Memory B cell (primary cell): Measurements from ENCODE around the gene TRPC1.
"Not testable (repeated sequence)": the region's sequence is repeated elsewhere in the genome, so short reads cannot be mapped to it uniquely, and the experiment has no call there.

Experiments
- ATAC-seq: fragments of 150-1000 bp; cut with Tn5 transposase; 2 replicates; pipeline ENCODE4 v1.10.0; 2021; ENCODE audit warnings: low read depth, mild to moderate bottlenecking, moderate library complexity
- DNase-seq, 2 donors: peaks; one replicate each; pipeline ENCODE4 v3.0.0; 2022; ENCODE audit warnings: low spot score in 2 of 2
- H3K27ac Mint-ChIP-seq: one replicate; pipeline ENCODE4 v1.8.0; 2022; ENCODE audit warnings: mild to moderate bottlenecking, moderate library complexity, mixed read lengths
- H3K27me3 Mint-ChIP-seq: one replicate; pipeline ENCODE4 v1.8.0; 2022; ENCODE audit warnings: mixed read lengths
- H3K36me3 Mint-ChIP-seq: one replicate; pipeline ENCODE4 v1.8.0; 2022; ENCODE audit warnings: mild to moderate bottlenecking, mixed read lengths
- H3K4me1 Mint-ChIP-seq: one replicate; pipeline ENCODE4 v1.8.0; 2022; ENCODE audit warnings: mixed read lengths
- H3K4me3 Mint-ChIP-seq: one replicate; pipeline ENCODE4 v1.8.0; 2022; ENCODE audit warnings: mild to moderate bottlenecking, moderate library complexity, mixed read lengths
- H3K9me3 Mint-ChIP-seq: one replicate; pipeline ENCODE4 v1.8.0; 2022; ENCODE audit warnings: mixed read lengths

Gene TRPC1

DNA sequence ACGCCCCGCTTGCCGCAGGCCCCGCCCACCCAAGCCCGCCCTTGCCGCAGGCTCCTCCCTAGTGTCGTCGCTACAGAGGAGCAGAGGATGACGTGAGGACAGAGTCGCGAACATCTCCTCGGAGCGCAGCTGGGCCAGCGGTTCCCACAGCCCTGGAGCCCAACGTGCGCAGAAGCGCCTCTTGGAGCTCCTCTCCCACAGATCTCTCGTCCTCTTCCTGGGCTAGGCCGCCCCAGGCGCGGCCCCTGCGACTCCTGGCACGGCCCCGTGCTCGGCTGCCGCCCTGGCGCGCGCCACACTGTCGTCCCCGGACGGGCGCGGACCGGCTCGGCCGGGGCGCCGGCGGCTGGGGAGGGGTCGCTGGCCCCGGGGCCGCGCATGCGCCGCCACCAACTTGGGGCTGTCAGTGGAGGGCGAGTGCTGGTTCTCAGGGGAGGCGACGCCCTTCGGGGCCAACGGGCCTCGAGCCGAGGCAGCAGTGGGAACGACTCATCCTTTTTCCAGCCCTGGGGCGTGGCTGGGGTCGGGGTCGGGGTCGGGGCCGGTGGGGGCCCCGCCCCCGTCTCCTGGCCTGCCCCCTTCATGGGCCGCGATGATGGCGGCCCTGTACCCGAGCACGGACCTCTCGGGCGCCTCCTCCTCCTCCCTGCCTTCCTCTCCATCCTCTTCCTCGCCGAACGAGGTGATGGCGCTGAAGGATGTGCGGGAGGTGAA, at the start of gene TRPC1:
TSS of gene TRPC1 (plus strand) at position 67 of the 714 bp plus-strand sequence. CDS start at position 593, 526 bp downstream.
- peaks cover 3% of the 10 kb centered on the region for H3K4me1 Mint-ChIP-seq
- peak within 1 kb of the TSS; percentile 90 for H3K4me3 Mint-ChIP-seq
- H3K27me3 Mint-ChIP-seq: peaks cover 9% of the 10 kb centered on the region
- H3K9me3 Mint-ChIP-seq: peaks cover 4% of the 10 kb centered on the region
- no peaks in the 10 kb centered on the region for H3K36me3 Mint-ChIP-seq
- peak; percentile 89 for ATAC-seq
- peak; percentile 58 to 66 for DNase-seq
- H3K27ac Mint-ChIP-seq: peak within 1 kb of the TSS; percentile 83

DNA sequence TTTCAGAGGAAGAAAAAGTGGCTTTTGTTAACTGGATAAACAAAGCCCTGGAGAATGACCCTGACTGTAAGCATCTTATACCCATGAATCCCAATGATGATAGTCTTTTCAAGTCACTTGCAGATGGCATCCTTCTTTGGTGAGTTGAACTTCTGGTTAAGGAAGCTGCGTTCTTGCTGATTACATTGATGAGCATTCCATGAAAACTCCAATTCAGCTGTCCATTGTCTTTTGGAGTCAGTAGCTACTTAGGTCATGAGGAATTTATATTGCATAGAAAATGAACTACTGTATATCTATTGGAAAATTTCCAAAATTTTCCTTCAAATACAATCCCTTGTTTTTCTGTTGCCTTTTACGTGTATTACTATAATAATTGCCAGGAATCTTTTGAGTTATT, 47.7 kb upstream of the TRPC1 start:
- H3K27me3 Mint-ChIP-seq: no peaks in the 10 kb centered on the region
- no peaks in the 10 kb centered on the region for H3K36me3 Mint-ChIP-seq
- H3K9me3 Mint-ChIP-seq: no peaks in the 10 kb centered on the region
- H3K27ac Mint-ChIP-seq: no peak overlapping the region
- DNase-seq: no peak
- ATAC-seq: no peak
- H3K4me3 Mint-ChIP-seq: no peak overlapping the region
- H3K4me1 Mint-ChIP-seq: no peaks in the 10 kb centered on the region

GRCh38 chr3:142680710-142681109, 43.1 kb upstream of the TRPC1 start:
- Mint-ChIP-seq H3K9me3 (no peaks in the 10 kb centered on the region), H3K27ac (no peak overlapping the region), H3K36me3 (no peaks in the 10 kb centered on the region), H3K27me3 (peaks cover 4% of the 10 kb centered on the region), H3K4me1 (no peaks in the 10 kb centered on the region), H3K4me3 (no peak overlapping the region)
- ATAC-seq (no peak), DNase-seq (no peak)

DNA sequence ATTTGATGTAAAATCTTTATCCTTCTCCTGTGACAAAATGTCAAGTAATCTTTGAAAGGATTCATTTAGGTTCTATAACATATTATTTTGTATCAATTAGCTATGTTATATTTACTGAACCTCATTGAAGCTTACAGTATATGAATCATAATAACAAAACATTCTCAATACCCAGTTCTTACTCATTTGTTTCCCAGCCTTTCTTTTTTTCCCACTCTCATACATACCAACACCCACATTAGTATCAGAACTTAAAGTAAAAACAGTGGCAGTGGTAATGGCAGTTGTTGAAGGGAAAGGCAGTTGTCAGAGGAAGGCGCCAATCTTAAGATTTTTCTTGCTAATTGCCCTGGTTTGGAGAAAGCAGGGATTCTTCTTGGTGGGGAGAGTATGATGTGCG, 33.2 kb upstream of the TRPC1 start:
- ATAC-seq: no peak
- Mint-ChIP-seq H3K27me3 (peaks cover 2% of the 10 kb centered on the region), H3K27ac (no peak overlapping the region), H3K36me3 (no peaks in the 10 kb centered on the region), H3K4me1 (no peaks in the 10 kb centered on the region), H3K9me3 (no peaks in the 10 kb centered on the region), H3K4me3 (no peak overlapping the region)
- no peak for DNase-seq

DNA sequence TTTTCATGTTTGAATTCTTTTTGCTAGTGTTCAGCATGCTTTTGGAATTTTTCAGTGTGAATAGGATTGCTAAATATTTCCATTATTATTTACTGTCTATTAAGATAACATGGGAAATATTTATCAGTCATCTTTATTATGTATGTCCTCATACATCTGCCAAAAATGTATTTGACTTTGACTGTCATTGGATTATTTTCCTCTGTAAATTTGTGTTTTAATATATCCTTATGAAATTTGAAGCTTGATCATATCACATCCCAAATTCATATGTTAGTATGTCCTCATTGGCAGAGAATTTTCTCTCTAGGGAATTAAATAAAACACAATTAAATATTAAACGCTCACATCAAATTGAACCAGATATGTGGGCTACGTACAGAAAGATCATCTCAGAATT, 32.3 kb upstream of the TRPC1 start:
- peaks cover 2% of the 10 kb centered on the region for H3K27me3 Mint-ChIP-seq
- DNase-seq (no peak), ATAC-seq (no peak)
- no peak overlapping the region for H3K4me3 Mint-ChIP-seq
- no peak overlapping the region for H3K27ac Mint-ChIP-seq
- no peaks in the 10 kb centered on the region for H3K36me3 Mint-ChIP-seq
- H3K9me3 Mint-ChIP-seq: no peaks in the 10 kb centered on the region
- H3K4me1 Mint-ChIP-seq: no peaks in the 10 kb centered on the region

GRCh38 chr3:142693136-142693853, 30.5 kb upstream of the TRPC1 start:
- H3K27me3 Mint-ChIP-seq: peaks cover 2% of the 10 kb centered on the region
- no peak overlapping the region for H3K4me3 Mint-ChIP-seq
- no peak for ATAC-seq
- no peak overlapping the region for H3K27ac Mint-ChIP-seq
- DNase-seq: no peak
- no peaks in the 10 kb centered on the region for H3K36me3 Mint-ChIP-seq
- H3K9me3 Mint-ChIP-seq: no peaks in the 10 kb centered on the region
- no peaks in the 10 kb centered on the region for H3K4me1 Mint-ChIP-seq

- Mint-ChIP-seq H3K4me1 (no peaks in the 10 kb centered on the region), H3K9me3 (no peaks in the 10 kb centered on the region), H3K36me3 (no peaks in the 10 kb centered on the region), H3K4me3 (no peak overlapping the region), H3K27ac (no peak overlapping the region), H3K27me3 (peaks cover 2% of the 10 kb centered on the region)
- ATAC-seq (no peak), DNase-seq (no peak)
Observed at GRCh38 chr3:142694225-142694624, 29.6 kb upstream of the TRPC1 start.

- Mint-ChIP-seq H3K27ac (no peak overlapping the region), H3K9me3 (peaks cover 2% of the 10 kb centered on the region), H3K27me3 (peaks cover 8% of the 10 kb centered on the region), H3K36me3 (no peaks in the 10 kb centered on the region), H3K4me3 (no peak overlapping the region), H3K4me1 (peaks cover 4% of the 10 kb centered on the region)
- ATAC-seq: no peak
- DNase-seq: no peak
Observed at GRCh38 chr3:142705198-142705597, 18.6 kb upstream of the TRPC1 start.

GRCh38 chr3:142706321-142707127, 17.3 kb upstream of the TRPC1 start:
- Mint-ChIP-seq H3K27ac (no peak overlapping the region), H3K36me3 (no peaks in the 10 kb centered on the region), H3K4me3 (no peak overlapping the region), H3K9me3 (no peaks in the 10 kb centered on the region), H3K27me3 (peaks cover 8% of the 10 kb centered on the region), H3K4me1 (peaks cover 4% of the 10 kb centered on the region)
- DNase-seq (no peak), ATAC-seq (no peak)

GRCh38 chr3:142709207-142709606, 14.6 kb upstream of the TRPC1 start:
- ATAC-seq (no peak), DNase-seq (no peak)
- Mint-ChIP-seq H3K4me3 (no peak overlapping the region), H3K27ac (no peak overlapping the region), H3K4me1 (peaks cover 4% of the 10 kb centered on the region), H3K36me3 (no peaks in the 10 kb centered on the region), H3K9me3 (no peaks in the 10 kb centered on the region), H3K27me3 (peaks cover 11% of the 10 kb centered on the region)

GRCh38 chr3:142714882-142715281, 9.0 kb upstream of the TRPC1 start:
- H3K4me1 Mint-ChIP-seq, H3K9me3 Mint-ChIP-seq, DNase-seq, H3K27ac Mint-ChIP-seq, ATAC-seq, H3K4me3 Mint-ChIP-seq, H3K36me3 Mint-ChIP-seq: not testable (repeated sequence)
- H3K27me3 Mint-ChIP-seq: peaks cover 10% of the 10 kb centered on the region

GRCh38 chr3:142716102-142716501, 7.7 kb upstream of the TRPC1 start:
- no peak overlapping the region for H3K27ac Mint-ChIP-seq
- DNase-seq (no peak), ATAC-seq (no peak)
- peaks cover 14% of the 10 kb centered on the region for H3K27me3 Mint-ChIP-seq
- peaks cover 2% of the 10 kb centered on the region for H3K9me3 Mint-ChIP-seq
- H3K4me3 Mint-ChIP-seq: no peak overlapping the region
- peaks cover 2% of the 10 kb centered on the region for H3K36me3 Mint-ChIP-seq
- no peaks in the 10 kb centered on the region for H3K4me1 Mint-ChIP-seq

GRCh38 chr3:142723665-142723967, 218 bp upstream of the TRPC1 start:
- ATAC-seq (no peak), DNase-seq (no peak)
- H3K27ac Mint-ChIP-seq: peak overlapping the region; percentile 55
- H3K9me3 Mint-ChIP-seq: peaks cover 4% of the 10 kb centered on the region
- peaks cover 3% of the 10 kb centered on the region for H3K4me1 Mint-ChIP-seq
- no peaks in the 10 kb centered on the region for H3K36me3 Mint-ChIP-seq
- peak overlapping the region; percentile 85 for H3K4me3 Mint-ChIP-seq
- peaks cover 9% of the 10 kb centered on the region for H3K27me3 Mint-ChIP-seq

DNA sequence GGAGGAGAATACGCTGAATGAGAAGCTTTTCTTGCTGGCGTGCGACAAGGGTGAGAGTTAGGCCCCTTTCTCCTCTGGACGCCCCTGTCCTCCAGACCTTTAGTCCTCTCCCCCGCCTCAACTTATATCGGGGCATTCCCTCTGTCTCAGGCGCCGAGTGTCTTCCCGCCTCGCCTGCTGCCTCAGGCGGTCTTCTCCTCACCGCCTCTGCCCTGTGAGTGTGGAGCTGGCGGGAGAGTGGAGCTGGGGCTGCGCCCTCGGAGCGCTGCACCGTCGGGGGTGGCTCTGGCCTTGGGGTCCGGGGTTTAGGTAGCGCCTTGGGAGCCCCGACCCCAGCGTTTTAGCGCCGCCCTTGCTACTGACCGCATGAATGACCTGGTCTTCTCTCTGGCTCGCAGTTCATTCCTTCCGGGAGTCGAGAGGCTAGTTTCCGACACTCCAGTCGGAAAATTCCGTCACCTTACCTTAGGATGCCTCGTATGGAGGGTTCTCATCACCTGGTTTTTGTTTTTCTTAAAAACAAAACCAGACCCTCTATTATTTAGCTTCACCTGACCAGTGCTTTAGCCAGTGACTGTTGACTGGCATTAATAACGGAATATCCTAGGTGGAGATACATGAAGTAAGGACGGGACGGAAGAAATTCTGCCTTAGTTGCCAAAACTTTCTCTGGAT, 985 bp downstream of the TRPC1 start:
- no peaks in the 10 kb centered on the region for H3K36me3 Mint-ChIP-seq
- no peak for ATAC-seq
- peaks cover 3% of the 10 kb centered on the region for H3K4me1 Mint-ChIP-seq
- H3K27me3 Mint-ChIP-seq: peaks cover 6% of the 10 kb centered on the region
- H3K4me3 Mint-ChIP-seq: peak overlapping the region; percentile 90
- peak; percentile 23 to 34 for DNase-seq
- H3K27ac Mint-ChIP-seq: peak overlapping the region; percentile 83
- peaks cover 4% of the 10 kb centered on the region for H3K9me3 Mint-ChIP-seq
